ENCODE measurements around the gene CACNA1C.
"Not testable (repeated sequence)": the region's sequence is repeated elsewhere in the genome, so short reads cannot be mapped to it uniquely, and the experiment has no call there.

Gene CACNA1C

DNA sequence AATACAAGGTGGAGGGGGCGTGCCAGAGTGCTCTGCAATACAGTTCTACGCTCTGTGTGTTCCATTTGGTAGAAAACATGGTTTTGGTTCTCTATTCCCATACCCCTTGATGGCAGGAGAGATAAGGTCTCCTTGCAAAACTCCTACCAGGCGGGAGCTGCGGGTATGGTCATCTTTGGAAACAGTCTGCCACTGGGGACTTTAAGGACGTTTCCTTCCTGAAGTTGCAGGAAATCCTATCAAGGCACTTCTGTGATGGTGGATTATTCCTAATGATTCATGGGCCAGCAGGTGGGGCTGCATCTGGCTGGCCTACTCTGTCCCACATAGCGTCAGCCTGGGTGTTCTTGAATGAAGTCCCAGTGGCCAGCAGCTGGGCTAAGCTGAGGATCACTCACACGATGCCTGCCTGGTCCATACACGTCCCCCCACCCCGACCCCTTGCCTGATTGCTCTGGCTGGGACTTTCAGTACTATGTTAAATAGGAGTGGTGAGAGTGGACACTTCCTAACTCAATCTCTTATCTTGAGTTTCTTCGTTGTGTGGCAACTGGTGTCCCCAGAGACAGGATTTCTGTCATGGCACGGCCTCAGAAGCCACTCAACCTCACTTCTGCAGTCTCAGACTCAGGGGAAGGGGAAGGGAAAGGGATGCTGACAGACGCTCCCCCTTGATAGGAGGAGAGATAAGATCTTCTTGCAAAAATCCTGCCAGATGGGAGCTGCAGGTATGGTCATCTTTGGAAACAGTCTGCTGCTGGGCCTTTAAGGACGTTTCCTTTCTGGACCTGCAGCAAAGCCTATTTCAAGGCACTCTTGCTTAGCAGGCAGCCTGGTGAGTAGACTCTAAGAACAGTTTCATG, 680.9 kb downstream of the CACNA1C start:
- DNase-seq, result peak; percentile 24

GRCh38 chr12:2735432-2735831, 682.6 kb downstream of the CACNA1C start:
- no peak for DNase-seq

GRCh38 chr12:2737656-2738241, 685.0 kb downstream of the CACNA1C start:
- DNase-seq, result no peak

- DNase-seq, result no peak
These were observed 686.3 kb downstream of the CACNA1C start for GRCh38 chr12:2739069-2739468.

DNA sequence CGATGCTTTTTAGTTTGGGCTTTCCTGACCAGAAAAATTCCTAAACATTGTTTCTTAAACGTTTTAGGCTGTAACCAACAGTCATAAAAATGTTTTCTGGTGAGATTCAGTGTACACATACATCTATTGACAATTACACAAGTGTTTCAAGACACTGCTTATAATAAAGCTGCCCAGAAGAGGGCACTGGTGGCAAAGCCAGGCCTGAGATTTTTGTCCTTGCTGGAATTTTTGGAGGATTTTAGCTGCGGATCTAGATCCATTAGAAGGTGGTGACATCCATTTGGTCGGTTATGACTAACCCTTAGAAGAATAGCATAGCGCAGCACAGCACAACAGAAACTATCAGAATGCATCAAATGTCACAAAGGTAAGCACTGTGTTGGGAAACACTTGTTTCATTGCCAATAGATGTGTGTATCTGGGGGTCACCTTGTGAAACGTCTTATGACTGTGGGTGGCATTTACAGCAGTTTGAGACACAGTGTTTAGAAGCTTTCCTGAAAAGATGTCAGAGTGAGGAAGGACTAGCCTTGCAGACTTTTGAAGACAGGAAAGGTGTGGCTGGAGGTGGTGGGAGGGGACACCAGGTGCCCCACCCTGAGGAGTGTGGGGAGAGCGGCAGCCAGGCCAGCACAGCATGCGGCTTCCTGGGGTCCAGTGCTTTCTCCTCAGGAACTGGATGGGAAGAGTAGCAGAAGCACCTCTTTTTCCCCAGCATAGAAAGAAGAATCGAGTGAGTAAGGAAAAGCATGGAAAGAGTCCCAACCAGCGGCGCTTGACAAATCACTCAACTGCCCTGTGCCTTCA, 687.2 kb downstream of the CACNA1C start:
- DNase-seq, result no peak

DNA sequence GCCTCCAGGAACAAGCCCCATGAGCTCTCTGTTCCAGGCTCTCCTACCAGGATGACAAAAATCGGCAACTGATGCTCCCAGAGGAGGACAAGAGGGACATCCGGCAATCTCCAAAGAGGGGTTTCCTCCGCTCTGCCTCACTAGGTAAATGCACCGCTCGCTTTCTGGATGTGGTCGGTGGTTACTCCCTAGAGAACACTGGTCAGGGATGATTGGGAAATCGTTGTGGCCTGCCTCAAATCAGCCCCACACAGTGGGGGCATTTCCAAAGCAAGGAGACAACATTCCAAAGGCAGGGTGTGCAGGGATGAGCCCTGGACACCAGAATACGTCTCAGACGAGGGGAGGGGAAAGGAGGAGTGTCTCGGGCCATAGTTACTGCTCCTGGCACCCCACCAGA, 689.2 kb downstream of the CACNA1C start:
- DNase-seq, result not testable (repeated sequence)

DNA sequence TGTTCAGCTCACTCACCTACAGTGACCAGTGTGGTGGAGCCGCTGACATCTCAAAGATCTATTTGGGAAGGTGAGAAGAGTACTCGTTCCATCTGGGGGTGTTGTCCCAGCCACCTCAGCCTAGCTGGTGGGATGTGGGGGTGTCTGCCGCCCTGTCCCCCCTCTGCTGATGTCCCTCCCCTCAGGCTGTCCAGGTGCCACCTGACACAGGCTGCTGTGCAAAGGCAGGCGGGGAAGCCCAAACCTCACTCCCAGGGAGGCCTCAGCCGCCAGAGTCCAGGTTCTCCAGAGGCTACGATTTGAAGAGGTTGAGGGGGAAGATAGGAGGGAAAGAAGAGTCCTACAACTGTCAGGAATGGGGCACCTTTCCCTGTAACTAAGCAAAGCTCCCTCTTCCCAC, 690.7 kb downstream of the CACNA1C start:
- no peak for DNase-seq

DNA sequence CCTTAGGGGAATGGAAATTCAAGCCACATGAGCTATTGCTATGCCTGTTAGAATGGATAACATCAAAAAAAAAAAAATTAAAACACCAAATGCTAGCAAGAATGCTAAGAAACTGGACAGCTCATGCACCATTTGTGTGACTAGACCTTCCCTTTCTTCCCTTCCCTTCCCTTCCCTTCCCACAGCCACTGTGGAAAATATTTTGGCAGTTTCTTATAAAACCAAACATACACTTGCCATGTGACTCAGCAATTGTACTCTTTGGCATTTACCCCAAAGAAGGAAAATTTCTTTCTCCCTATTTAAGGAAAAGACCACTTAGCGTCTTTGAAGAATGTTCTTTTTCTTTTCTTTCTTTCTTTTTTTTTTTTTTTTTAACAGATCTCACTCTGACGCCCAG, 692.9 kb downstream of the CACNA1C start:
- no peak for DNase-seq

All from right hindlimb (tissue), 1 donor.